SK-N-SH (cell line): Measurements from ENCODE around the gene POU3F3. TPM values are rescaled to one million over a fixed set of nuclear protein-coding genes. Genes with fewer than 3 reads are reported as not detected.

Experiments
- CTCF ChIA-PET: fragments of 300-600, 350-600 bp; formaldehyde crosslinking; extraction: SDS; loops from one replicate; lab custom pipeline; 2021; lab: Yijun Ruan, JAX
- POLR2A ChIA-PET: fragments of 350-600 bp; sonication (Branson Sonifier 250); formaldehyde crosslinking; extraction: SDS; loops from one replicate; lab custom pipeline; 2020; ENCODE audit warnings: antibody characterized with exemption, inconsistent platforms; lab: Yijun Ruan, JAX
- DNase-seq: peaks from one replicate; pipeline ENCODE4 v3.0.0; 2012
- H2AFZ ChIP-seq: fragments of 200-600 bp; sonication (generic); 2 replicates; pipeline ENCODE4 v1.8.1; 2016; ENCODE audit warnings: antibody characterized with exemption, mild to moderate bottlenecking, low read depth
- H3F3A ChIP-seq: fragments of 200-600 bp; sonication (generic); replicated peaks from 2 replicates; pipeline ENCODE3; 2016; ENCODE audit warnings: antibody characterized with exemption, mild to moderate bottlenecking; ENCODE audit not compliant: insufficient read depth
- H3K27ac ChIP-seq, 2 experiments: fragments of 200-500 bp in 1 of 2; fragments of 200-600 bp in 1 of 2; sonication (Bioruptor generic) in 1 of 2; sonication (generic), shearing (Covaris generic) in 1 of 2; 2 replicates each; pipeline versions ENCODE4 v1.5.1 to v1.6.1; 2014 to 2016; ENCODE audit warnings: low read depth in 2 of 2, inconsistent platforms in 1 of 2, low read length in 1 of 2, mild to moderate bottlenecking in 1 of 2, mixed read lengths in 1 of 2
- H3K27me3 ChIP-seq: fragments of 200-600 bp; sonication (generic), shearing (Covaris generic); 2 replicates; pipeline ENCODE4 v1.6.1; 2016; ENCODE audit warnings: mixed run types; ENCODE audit not compliant: insufficient read depth
- H3K36me3 ChIP-seq, 2 experiments: fragments of 200-500 bp in 1 of 2; fragments of 200-600 bp in 1 of 2; sonication (Bioruptor generic) in 1 of 2; sonication (generic) in 1 of 2; replicated peaks in 1 of 2; 2 replicates each; pipeline versions ENCODE3 to v1.5.1; 2014 to 2016; ENCODE audit warnings: low read length in 1 of 2, mild to moderate bottlenecking in 1 of 2; ENCODE audit not compliant: insufficient read depth in 2 of 2, control insufficient read depth in 1 of 2
- H3K4me1 ChIP-seq, 2 experiments: fragments of 200-500 bp in 1 of 2; fragments of 200-600 bp in 1 of 2; sonication (Bioruptor generic) in 1 of 2; sonication (generic), shearing (Covaris generic) in 1 of 2; 2 replicates each; pipeline versions ENCODE4 v1.5.1 to v1.6.1; 2014 to 2016; ENCODE audit warnings: low read depth in 1 of 2, low read length in 1 of 2, mixed run types in 1 of 2; ENCODE audit not compliant: insufficient read depth in 2 of 2, control insufficient read depth in 1 of 2
- H3K4me2 ChIP-seq: fragments of 200-600 bp; sonication (generic), shearing (Covaris generic); 2 replicates; pipeline ENCODE4 v1.6.1; 2017; ENCODE audit warnings: mixed run types
- H3K4me3 ChIP-seq, 2 experiments: fragments of 200-500 bp in 1 of 2; fragments of 200-600 bp in 1 of 2; sonication (Bioruptor generic) in 1 of 2; sonication (generic), shearing (Covaris generic) in 1 of 2; 2 replicates each; pipeline versions ENCODE4 v1.5.1 to v1.8.1; 2014 to 2016; ENCODE audit warnings: low read depth in 2 of 2, inconsistent platforms in 1 of 2, low read length in 1 of 2, mild to moderate bottlenecking in 1 of 2, mixed read lengths in 1 of 2, moderate library complexity in 1 of 2
- H3K79me2 ChIP-seq: fragments of 200-600 bp; sonication (generic); 2 replicates; pipeline ENCODE4 v1.8.1; 2017; ENCODE audit warnings: mild to moderate bottlenecking; ENCODE audit not compliant: insufficient read depth
- H3K9ac ChIP-seq: fragments of 200-600 bp; sonication (generic); 2 replicates; pipeline ENCODE4 v1.6.1; 2017; ENCODE audit warnings: mixed run types
- H3K9me2 ChIP-seq: fragments of 200-600 bp; sonication (generic); 2 replicates; pipeline ENCODE4 v1.6.1; 2017; ENCODE audit warnings: mixed run types
- H3K9me3 ChIP-seq: fragments of 200-600 bp; sonication (generic); 2 replicates; pipeline ENCODE4 v1.6.1; 2017; ENCODE audit warnings: mixed run types, mild to moderate bottlenecking, moderate library complexity
- H4K20me1 ChIP-seq: fragments of 200-600 bp; sonication (generic); 2 replicates; pipeline ENCODE4 v1.6.1; 2017; ENCODE audit warnings: mild to moderate bottlenecking, mixed run types; ENCODE audit not compliant: insufficient read depth
- EP300 ChIP-seq, 2 experiments: IDR thresholded peaks; 2 replicates each; pipeline versions ENCODE4 v1.4.0 to v1.6.1; 2012; ENCODE audit warnings: borderline replicate concordance in 1 of 2, low read depth in 1 of 2, low read length in 1 of 2
- EZH2phosphoT487 ChIP-seq: fragments of 200-600 bp; sonication (generic); IDR thresholded peaks from 2 replicates; pipeline ENCODE4 v1.6.1; 2017; ENCODE audit warnings: low read depth, mixed run types, mild to moderate bottlenecking, antibody characterized with exemption, moderate library complexity, borderline replicate concordance
- FOXJ3 ChIP-seq: sonication (generic); formaldehyde crosslinking; IDR thresholded peaks from 2 replicates; pipeline ENCODE4 v1.5.1; 2020; ENCODE audit warnings: mild to moderate bottlenecking, missing genetic modification reagents
- MEF2A ChIP-seq: IDR thresholded peaks from 2 replicates; pipeline ENCODE4 v1.4.0; 2012; ENCODE audit warnings: low read depth, borderline replicate concordance
- NFIC ChIP-seq: IDR thresholded peaks from 2 replicates; pipeline ENCODE4 v1.4.0; 2012; ENCODE audit warnings: borderline replicate concordance
- RAD21 ChIP-seq: IDR thresholded peaks from 2 replicates; pipeline ENCODE4 v1.6.1; 2012; ENCODE audit warnings: mild to moderate bottlenecking, low read length
- RFX5 ChIP-seq: IDR thresholded peaks from 2 replicates; pipeline ENCODE4 v1.6.1; 2012; ENCODE audit warnings: mild to moderate bottlenecking, improper control_type of control experiment, low read length
- SMC3 ChIP-seq: IDR thresholded peaks from 2 replicates; pipeline ENCODE4 v1.6.1; 2012; ENCODE audit warnings: low read depth, low read length, improper control_type of control experiment
- TCF12 ChIP-seq: IDR thresholded peaks from 2 replicates; pipeline ENCODE4 v1.4.0; 2012
- TEAD4 ChIP-seq: IDR thresholded peaks from 2 replicates; pipeline ENCODE4 v1.4.0; 2012; ENCODE audit warnings: mild to moderate bottlenecking, borderline replicate concordance; ENCODE audit not compliant: insufficient read depth
- USF1 ChIP-seq: IDR thresholded peaks from 2 replicates; pipeline ENCODE4 v1.4.0; 2012; ENCODE audit warnings: low read depth, borderline replicate concordance
- WGBS: methylation state at CpG from one replicate; pipeline ENCODE4 v1.1.6; 2017; ENCODE audit warnings: low lambda C conversion rate; 5-methylcytosine and 5-hydroxymethylcytosine counted together
- polyA plus RNA-seq, 3 experiments: library from polyadenylated mRNA; depleted of rRNA; stranded (reverse); fragments of >200 nt; gene quantifications; 2 replicates each; pipeline ENCODE4 v1.2.3, GENCODE V29; 2012
- TF ChIP-seq, protein P1 (sequence below): fragments of 200-600 bp; sonication (generic); IDR thresholded peaks from 2 replicates; pipeline ENCODE4 v1.6.1; 2017; ENCODE audit warnings: antibody characterized with exemption, mild to moderate bottlenecking, moderate library complexity

The POU3F3 gene
- polyA plus RNA-seq, 1 of the 3 experiments (the other 2 are of a cell fraction) = not detected

DNA sequence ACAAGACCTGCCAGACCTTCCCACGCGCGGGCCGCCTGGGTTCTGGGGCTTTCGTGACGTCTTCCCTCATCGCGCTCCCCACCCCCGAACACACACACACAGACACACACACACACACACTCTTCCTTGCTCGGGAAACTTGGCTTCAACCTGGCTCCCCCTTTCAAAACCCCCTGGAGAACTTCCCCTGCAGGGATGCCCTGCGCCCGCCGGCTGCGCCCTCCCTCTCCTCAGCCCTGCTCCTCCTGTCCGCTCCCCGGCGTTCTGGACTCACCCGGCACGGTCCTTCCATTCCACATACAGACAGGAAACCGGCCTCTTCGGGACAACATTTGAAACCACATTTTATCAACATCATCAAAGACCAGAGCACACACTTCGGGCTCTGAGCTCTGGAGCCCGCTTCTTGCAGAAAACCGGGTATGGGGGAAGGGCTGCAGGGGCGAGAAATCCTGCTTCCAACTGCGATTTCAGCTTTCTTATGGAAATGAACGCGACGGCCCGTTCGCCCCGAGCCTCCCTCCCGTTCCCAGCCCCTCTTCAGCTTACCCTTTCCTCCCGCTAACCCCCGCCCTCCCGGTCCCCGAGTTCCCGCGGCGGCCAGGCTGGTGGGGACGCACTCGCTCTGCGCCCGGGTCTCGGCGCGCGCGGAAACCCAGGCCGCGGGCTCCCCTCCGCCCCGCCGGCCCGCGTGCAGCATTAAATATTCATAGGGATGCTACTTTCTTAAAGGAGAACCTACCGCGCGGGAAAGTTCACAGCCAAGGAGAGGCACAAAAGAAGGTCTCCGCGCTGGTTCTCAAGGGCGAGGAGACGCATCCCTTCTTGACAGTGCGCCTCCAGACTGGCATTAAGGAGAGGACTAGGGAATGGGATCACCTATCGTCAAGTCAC, 18.3 kb downstream of the POU3F3 start:
- CTCF ChIA-PET = interaction anchor here (0.6 to 4.0 kb wide), 11 partner anchors 13 to 1710 kb away, joined by 3 to 22 read pairs (median 4); no protein-coding TSS in a partner anchor
- POLR2A ChIA-PET = no interaction called here
- TF ChIP-seq TCF12 = no peak
- H3K4me1 ChIP-seq = peaks cover 0 to 3% of the 10 kb centered on the region in 2 experiments; a peak in 1 of 4 replicates
- H3K27me3 ChIP-seq = peaks cover 29% of the 10 kb centered on the region
- peak overlapping the region; percentile 84; the same call in 1 of the 2 replicates for H3K4me2 ChIP-seq
- H4K20me1 ChIP-seq = no peaks in the 10 kb centered on the region
- H3K9me2 ChIP-seq = no peaks in the 10 kb centered on the region
- H3K36me3 ChIP-seq = no peaks in the 10 kb centered on the region
- H3F3A ChIP-seq = no peaks in the 10 kb centered on the region
- H3K9me3 ChIP-seq = no peaks in the 10 kb centered on the region
- no peak overlapping the region for H3K9ac ChIP-seq
- no peak overlapping the region for H2AFZ ChIP-seq
- peak overlapping the region in 1 of 2 experiments; percentile 64; a peak in 2 of 4 replicates for H3K4me3 ChIP-seq
- WGBS = 9% methylated on average over 57 of the region's 65 CpGs
- H3K27ac ChIP-seq = no peak overlapping the region
- H3K79me2 ChIP-seq = no peaks in the 10 kb centered on the region
- no peak for DNase-seq

- peak overlapping the region; percentile 53 to 64 for H3K4me3 ChIP-seq
- H3K9ac ChIP-seq = no peak overlapping the region
- no peaks in the 10 kb centered on the region for H3K36me3 ChIP-seq
- H2AFZ ChIP-seq = 0 out of 2 replicates have a peak overlapping the region, but pooled peaks have one; percentile 37
- no peaks in the 10 kb centered on the region for H3K9me3 ChIP-seq
- no peak overlapping the region for H3K27ac ChIP-seq
- H4K20me1 ChIP-seq = no peaks in the 10 kb centered on the region
- no peaks in the 10 kb centered on the region for H3K79me2 ChIP-seq
- peak; percentile 81 for DNase-seq
- peak overlapping the region; percentile 84 for H3K4me2 ChIP-seq
- peaks cover 25% of the 10 kb centered on the region for H3K27me3 ChIP-seq
- POLR2A ChIA-PET = no interaction called here
- CTCF ChIA-PET = interaction anchor here (0.6 to 4.0 kb wide), 15 partner anchors 10 to 1711 kb away, joined by 3 to 22 read pairs (median 4); no protein-coding TSS in a partner anchor
- peak; percentile 79 for TF ChIP-seq RAD21
- no peak for TF ChIP-seq FOXJ3 (CRISPR knock-in tag)
- no peak for TF ChIP-seq NFIC
- no peak for TF ChIP-seq EZH2phosphoT487
- TF ChIP-seq, protein P1, sequence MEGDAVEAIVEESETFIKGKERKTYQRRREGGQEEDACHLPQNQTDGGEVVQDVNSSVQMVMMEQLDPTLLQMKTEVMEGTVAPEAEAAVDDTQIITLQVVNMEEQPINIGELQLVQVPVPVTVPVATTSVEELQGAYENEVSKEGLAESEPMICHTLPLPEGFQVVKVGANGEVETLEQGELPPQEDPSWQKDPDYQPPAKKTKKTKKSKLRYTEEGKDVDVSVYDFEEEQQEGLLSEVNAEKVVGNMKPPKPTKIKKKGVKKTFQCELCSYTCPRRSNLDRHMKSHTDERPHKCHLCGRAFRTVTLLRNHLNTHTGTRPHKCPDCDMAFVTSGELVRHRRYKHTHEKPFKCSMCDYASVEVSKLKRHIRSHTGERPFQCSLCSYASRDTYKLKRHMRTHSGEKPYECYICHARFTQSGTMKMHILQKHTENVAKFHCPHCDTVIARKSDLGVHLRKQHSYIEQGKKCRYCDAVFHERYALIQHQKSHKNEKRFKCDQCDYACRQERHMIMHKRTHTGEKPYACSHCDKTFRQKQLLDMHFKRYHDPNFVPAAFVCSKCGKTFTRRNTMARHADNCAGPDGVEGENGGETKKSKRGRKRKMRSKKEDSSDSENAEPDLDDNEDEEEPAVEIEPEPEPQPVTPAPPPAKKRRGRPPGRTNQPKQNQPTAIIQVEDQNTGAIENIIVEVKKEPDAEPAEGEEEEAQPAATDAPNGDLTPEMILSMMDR = peak; percentile 66
- no peak for TF ChIP-seq TEAD4
- peak; percentile 49 for TF ChIP-seq SMC3
- TF ChIP-seq USF1 = no peak
- TF ChIP-seq RFX5 = no peak
- no peak for TF ChIP-seq MEF2A
- TF ChIP-seq EP300 (IDR thresholded peaks at IDR 0.05; ENCODE audit: borderline replicate concordance in 1 of 2, low read depth in 1 of 2, low read length in 1 of 2) = no peak
- no peaks in the 10 kb centered on the region for H3K9me2 ChIP-seq
- 9% methylated on average over 35 of the region's 63 CpGs for WGBS
- peaks cover 0 to 3% of the 10 kb centered on the region in 2 experiments; a peak in 1 of 4 replicates for H3K4me1 ChIP-seq
- no peaks in the 10 kb centered on the region for H3F3A ChIP-seq
Observed at GRCh38 chr2:104872866-104873688, 19.2 kb downstream of the POU3F3 start.
